ENCODE measurements around the gene TREML1. TPM values are rescaled to one million over a fixed set of nuclear protein-coding genes. Genes with fewer than 3 reads are reported as not detected.

The TREML1 gene
- total RNA-seq, 1 donor from 2014 or later: not detected

DNA sequence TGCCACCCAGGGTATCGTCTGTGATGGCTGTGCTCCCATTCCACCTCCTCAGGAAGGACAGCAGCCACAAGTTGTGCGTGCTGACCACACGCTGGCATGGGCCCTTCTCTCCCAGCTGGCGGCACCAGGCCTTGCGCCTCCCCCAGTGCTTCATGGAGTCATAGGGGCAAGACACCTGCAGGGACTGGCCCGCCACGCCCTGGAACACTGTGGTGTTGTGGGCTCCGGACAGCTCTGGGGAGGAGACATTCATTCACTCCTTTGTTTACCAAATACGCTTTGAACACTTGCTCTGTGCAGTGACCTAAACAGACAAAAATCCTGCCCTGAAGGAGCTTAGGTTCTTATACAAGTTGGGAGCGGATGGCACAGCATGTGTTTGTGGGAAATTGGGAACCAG, 7.2 kb upstream of the TREML1 start:
- no peaks in the 10 kb centered on the region for H3K36me3 Mint-ChIP-seq
- H3K9me3 Mint-ChIP-seq: no peaks in the 10 kb centered on the region
- no peak for DNase-seq (ENCODE audit: low spot score in 2 of 2, unreplicated experiment in 2 of 2)
- H3K4me1 Mint-ChIP-seq: no peaks in the 10 kb centered on the region
- no peak for TF ChIP-seq CTCF (IDR thresholded peaks at IDR 0.05; ENCODE audit: unreplicated experiment)
- H3K27ac Mint-ChIP-seq: no peak overlapping the region
- H3K27me3 Mint-ChIP-seq (ENCODE audit: low read depth): peaks cover 23% of the 10 kb centered on the region
- no peak overlapping the region for H3K4me3 Mint-ChIP-seq

- H3K27ac Mint-ChIP-seq: no peak overlapping the region
- H3K4me1 Mint-ChIP-seq: no peaks in the 10 kb centered on the region
- H3K36me3 Mint-ChIP-seq: no peaks in the 10 kb centered on the region
- H3K27me3 Mint-ChIP-seq (ENCODE audit: low read depth): peaks cover 20% of the 10 kb centered on the region
- DNase-seq (ENCODE audit: low spot score in 2 of 2, unreplicated experiment in 2 of 2): no peak
- H3K4me3 Mint-ChIP-seq: no peak overlapping the region
- no peak for TF ChIP-seq CTCF (IDR thresholded peaks at IDR 0.05; ENCODE audit: unreplicated experiment)
- no peaks in the 10 kb centered on the region for H3K9me3 Mint-ChIP-seq
Observed at GRCh38 chr6:41160933-41161332, 6.8 kb upstream of the TREML1 start.

DNA sequence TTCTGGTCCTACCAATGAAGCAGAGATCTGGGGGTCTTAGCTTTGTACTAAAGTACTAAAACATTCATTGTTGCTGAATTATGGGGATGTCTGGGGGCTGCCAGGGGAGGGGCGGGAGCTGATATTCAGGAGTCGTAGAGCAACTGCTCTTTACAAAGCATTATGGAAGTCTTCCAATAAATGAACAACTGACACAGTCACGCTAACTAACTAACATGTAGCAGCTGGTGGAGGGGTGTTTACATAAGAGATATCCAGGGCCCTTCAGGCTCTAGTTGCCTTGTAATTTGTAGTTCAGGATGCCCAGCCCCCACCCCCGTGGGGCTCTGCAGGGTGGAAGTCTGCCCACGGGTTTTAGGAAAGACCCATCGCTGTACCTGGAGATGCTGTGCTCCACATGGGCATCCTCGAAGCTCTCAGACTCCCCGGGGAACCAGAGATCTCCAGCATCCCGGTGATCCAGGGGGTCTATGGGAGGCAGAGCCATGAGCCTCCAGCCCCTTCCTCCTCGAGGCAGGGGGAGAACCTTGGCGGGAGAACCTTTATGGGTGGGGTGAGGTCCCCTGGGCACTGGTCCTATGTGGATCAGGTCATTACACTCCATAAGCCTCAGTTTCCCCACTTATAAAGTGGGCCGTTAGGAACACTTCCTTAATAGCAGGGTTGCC, 5.4 kb upstream of the TREML1 start:
- Mint-ChIP-seq H3K9me3 (no peaks in the 10 kb centered on the region), H3K27ac (no peak overlapping the region), H3K4me3 (no peak overlapping the region), H3K4me1 (peaks cover 9% of the 10 kb centered on the region), H3K36me3 (no peaks in the 10 kb centered on the region), H3K27me3 (ENCODE audit: low read depth) (peaks cover 20% of the 10 kb centered on the region)
- no peak for TF ChIP-seq CTCF (IDR thresholded peaks at IDR 0.05; ENCODE audit: unreplicated experiment)
- no peak for DNase-seq (ENCODE audit: low spot score in 2 of 2, unreplicated experiment in 2 of 2)

GRCh38 chr6:41157323-41157722, 3.2 kb upstream of the TREML1 start:
- Mint-ChIP-seq H3K27me3 (ENCODE audit: low read depth) (peaks cover 8% of the 10 kb centered on the region), H3K4me1 (peaks cover 9% of the 10 kb centered on the region), H3K27ac (no peak overlapping the region), H3K36me3 (no peaks in the 10 kb centered on the region), H3K9me3 (no peaks in the 10 kb centered on the region), H3K4me3 (no peak overlapping the region)
- DNase-seq (ENCODE audit: low spot score in 2 of 2, unreplicated experiment in 2 of 2): no peak
- no peak for TF ChIP-seq CTCF (IDR thresholded peaks at IDR 0.05; ENCODE audit: unreplicated experiment)

DNA sequence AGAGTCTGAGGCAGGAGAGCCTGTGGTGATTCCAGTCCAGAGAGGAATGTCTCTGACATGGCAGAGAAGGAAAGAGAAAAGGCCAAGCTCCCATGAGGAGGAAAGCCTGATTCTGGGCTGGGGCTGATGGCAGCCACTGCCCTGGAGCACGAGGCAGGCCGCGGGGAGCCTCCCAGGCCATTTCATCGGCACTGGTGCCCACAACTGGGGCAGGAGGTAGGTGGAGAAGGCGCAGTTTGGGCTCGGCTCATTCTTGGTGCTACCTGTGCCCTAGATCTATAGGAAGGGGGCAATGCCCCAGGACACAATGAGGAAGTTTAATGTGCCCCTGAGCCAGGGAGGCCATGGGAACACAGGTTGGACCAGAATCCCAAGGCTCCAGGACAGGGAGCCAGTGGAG, 2.6 kb upstream of the TREML1 start:
- Mint-ChIP-seq H3K4me1 (peaks cover 9% of the 10 kb centered on the region), H3K9me3 (no peaks in the 10 kb centered on the region), H3K4me3 (no peak overlapping the region), H3K36me3 (no peaks in the 10 kb centered on the region), H3K27ac (no peak overlapping the region), H3K27me3 (ENCODE audit: low read depth) (peaks cover 4% of the 10 kb centered on the region)
- TF ChIP-seq CTCF (IDR thresholded peaks at IDR 0.05; ENCODE audit: unreplicated experiment): no peak
- DNase-seq (ENCODE audit: low spot score in 2 of 2, unreplicated experiment in 2 of 2): no peak

DNA sequence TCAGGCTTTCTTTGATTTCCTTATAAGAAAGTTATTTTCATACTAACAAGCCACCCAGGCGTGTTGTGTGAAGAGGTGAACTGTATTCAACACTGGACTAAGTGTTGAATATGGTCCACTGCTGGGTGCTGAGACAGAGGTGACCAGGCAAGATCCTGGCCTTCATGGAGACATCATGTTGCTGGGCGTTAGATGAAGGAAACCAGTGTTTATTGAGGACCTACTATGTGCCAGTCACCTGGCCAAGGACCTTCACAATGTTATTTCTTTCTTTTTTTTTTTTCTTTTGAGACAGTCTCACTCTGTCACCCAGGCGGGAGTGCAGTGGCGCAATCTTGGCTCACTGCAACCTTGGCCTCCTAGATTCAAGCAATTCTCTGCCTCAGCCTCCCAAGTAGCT, 1.9 kb upstream of the TREML1 start:
- Mint-ChIP-seq H3K4me3 (no peak overlapping the region), H3K9me3 (no peaks in the 10 kb centered on the region), H3K27me3 (ENCODE audit: low read depth) (peaks cover 4% of the 10 kb centered on the region), H3K4me1 (peaks cover 9% of the 10 kb centered on the region), H3K36me3 (no peaks in the 10 kb centered on the region), H3K27ac (no peak overlapping the region)
- DNase-seq (ENCODE audit: low spot score in 2 of 2, unreplicated experiment in 2 of 2): no peak
- TF ChIP-seq CTCF (IDR thresholded peaks at IDR 0.05; ENCODE audit: unreplicated experiment): no peak
